Astrocyte of the spinal cord (primary cell): ENCODE data around the gene TMEM132C.

ENCODE experiments used
- DNase-seq: peaks from one replicate; pipeline ENCODE4 v3.0.0; 2011; ENCODE audit warnings: low read depth, low spot score
- H3K4me3 ChIP-seq: 2 replicates; pipeline ENCODE4 v1.5.1; 2011; ENCODE audit warnings: low read depth, mild to moderate bottlenecking, low read length, moderate library complexity
- CTCF ChIP-seq: IDR thresholded peaks from 2 replicates; pipeline ENCODE4 v1.5.1; 2012; ENCODE audit warnings: low read depth, mild to moderate bottlenecking, low read length, inconsistent platforms
- in situ Hi-C: cut with HindIII; loops from 2 replicates; pipeline ENCODE4 v1.10.0; 2017; ENCODE audit warnings: low sequenced_read_pairs

The TMEM132C gene

GRCh38 chr12:128661226-128661569 lies 394.2 kb downstream of the TMEM132C start:
- no peak overlapping the region for H3K4me3 ChIP-seq
- no peak for TF ChIP-seq CTCF
- DNase-seq, result no peak
- in situ Hi-C loops, result no loop called here

- no peak overlapping the region for H3K4me3 ChIP-seq
- no peak for DNase-seq
- in situ Hi-C loops, result no loop called here
- TF ChIP-seq CTCF, result no peak
These were observed 395.1 kb downstream of the TMEM132C start for GRCh38 chr12:128662101-128662500.

GRCh38 chr12:128664501-128664900 lies 397.5 kb downstream of the TMEM132C start:
- in situ Hi-C loops, result no loop called here
- no peak for DNase-seq
- no peak for TF ChIP-seq CTCF
- no peak overlapping the region for H3K4me3 ChIP-seq

- in situ Hi-C loops, result no loop called here
- TF ChIP-seq CTCF, result no peak
These were observed 400.2 kb downstream of the TMEM132C start for GRCh38 chr12:128667193-128667592.

DNA sequence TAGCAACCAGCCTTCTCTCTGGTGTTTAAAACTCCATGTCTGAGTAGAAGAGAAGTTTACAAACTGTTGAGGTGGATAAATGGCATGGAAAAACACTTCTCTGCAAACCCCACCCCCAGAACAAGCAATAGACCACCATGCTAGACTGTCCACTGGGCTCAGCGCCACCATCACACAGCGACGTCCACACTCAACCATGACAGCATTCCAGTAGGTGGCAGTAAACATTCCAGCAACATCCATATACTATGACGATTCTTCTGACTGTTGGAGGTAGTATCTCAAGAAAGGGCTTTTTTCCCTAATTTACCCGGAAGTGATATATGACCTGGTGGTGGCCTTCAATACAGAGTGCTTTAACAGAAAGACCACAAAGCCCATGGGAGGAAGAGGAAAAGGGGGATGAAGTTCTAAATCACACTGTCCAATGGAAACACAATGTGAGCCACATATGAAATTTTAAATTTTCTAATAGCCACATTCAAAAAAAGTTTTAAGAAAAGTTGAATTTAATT lies 404.6 kb downstream of the TMEM132C start:
- TF ChIP-seq CTCF, result no peak

More at GRCh38 chr12:128667193-128667592, 400.2 kb downstream of the TMEM132C start:
- H3K4me3 ChIP-seq, result no peak overlapping the region
- DNase-seq, result no peak

GRCh38 chr12:128672428-128672827 lies 405.5 kb downstream of the TMEM132C start:
- TF ChIP-seq CTCF, result no peak
- no peak overlapping the region for H3K4me3 ChIP-seq
- in situ Hi-C loops, result no loop called here
- DNase-seq, result no peak

More for the DNA sequence above, 404.6 kb downstream of the TMEM132C start:
- in situ Hi-C loops, result no loop called here
- no peak for DNase-seq
- no peak overlapping the region for H3K4me3 ChIP-seq

- in situ Hi-C loops, result no loop called here
These were observed 405.9 kb downstream of the TMEM132C start for GRCh38 chr12:128672893-128673292.

More at GRCh38 chr12:128672893-128673292, 405.9 kb downstream of the TMEM132C start:
- no peak overlapping the region for H3K4me3 ChIP-seq
- DNase-seq, result no peak
- TF ChIP-seq CTCF, result no peak
